Myocyte (in vitro differentiated cells): ENCODE measurements around the gene BRD7. TPM values are rescaled to one million over a fixed set of nuclear protein-coding genes. Genes with fewer than 3 reads are reported as not detected.

ENCODE experiments used
- DNase-seq: peaks from one replicate; pipeline ENCODE4 v3.0.0-alpha.2; 2012; ENCODE audit warnings: low read depth
- microRNA-seq: library from miRNA; unstranded; fragments of <30 nt; microRNA quantifications from one replicate; pipeline ENCODE4, GENCODE V29; 2016
- total RNA-seq: library from RNA; depleted of rRNA; stranded (reverse); fragments of >200 nt; gene quantifications from 2 replicates; pipeline ENCODE4 v1.2.3, GENCODE V29; 2014

BRD7 gene
- total RNA-seq, 1 donor from 2014 or later: 56.3 TPM

- DNase-seq: no peak
Measured at GRCh38 chr16:50274326-50275097, 94.3 kb downstream of the BRD7 start.

DNA sequence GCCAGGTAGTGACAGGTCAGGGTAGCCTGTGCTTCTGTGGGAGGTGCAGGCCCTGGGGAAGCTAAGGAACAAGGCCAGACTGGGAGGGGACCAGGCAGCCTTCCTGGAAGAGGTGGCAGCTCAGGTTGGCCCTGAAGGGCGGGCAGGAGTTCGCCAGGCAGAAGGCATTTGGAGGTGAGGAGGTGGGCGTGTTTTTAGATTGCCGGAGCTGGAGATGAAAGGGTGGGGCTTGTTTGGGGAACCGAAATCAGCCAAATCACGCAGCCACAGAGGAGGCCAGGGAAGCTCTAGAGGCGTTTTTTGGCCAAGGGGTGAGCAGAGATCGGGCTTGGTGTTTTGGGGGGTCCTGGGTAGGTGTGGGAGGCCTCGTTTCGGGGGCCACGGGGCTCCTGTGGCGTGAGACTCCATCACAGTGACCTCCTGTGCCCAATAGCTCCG lies 94.9 kb downstream of the BRD7 start:
- no peak for DNase-seq

DNA sequence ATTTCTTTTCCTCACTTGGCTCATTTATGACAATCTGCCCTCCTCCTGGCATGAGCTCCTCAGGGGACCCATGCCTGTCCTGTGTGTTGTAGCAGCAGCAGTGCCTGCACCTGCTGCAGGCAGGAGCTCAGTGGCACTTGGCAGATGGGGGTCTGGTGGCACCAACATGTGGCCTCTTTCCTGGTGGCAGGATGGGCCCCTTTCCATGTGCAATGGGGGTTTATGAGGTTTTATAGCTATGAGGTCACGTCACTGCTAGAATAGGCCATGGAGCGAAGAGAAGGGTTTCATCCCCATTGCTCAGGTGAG lies 95.5 kb downstream of the BRD7 start:
- no peak for DNase-seq

DNA sequence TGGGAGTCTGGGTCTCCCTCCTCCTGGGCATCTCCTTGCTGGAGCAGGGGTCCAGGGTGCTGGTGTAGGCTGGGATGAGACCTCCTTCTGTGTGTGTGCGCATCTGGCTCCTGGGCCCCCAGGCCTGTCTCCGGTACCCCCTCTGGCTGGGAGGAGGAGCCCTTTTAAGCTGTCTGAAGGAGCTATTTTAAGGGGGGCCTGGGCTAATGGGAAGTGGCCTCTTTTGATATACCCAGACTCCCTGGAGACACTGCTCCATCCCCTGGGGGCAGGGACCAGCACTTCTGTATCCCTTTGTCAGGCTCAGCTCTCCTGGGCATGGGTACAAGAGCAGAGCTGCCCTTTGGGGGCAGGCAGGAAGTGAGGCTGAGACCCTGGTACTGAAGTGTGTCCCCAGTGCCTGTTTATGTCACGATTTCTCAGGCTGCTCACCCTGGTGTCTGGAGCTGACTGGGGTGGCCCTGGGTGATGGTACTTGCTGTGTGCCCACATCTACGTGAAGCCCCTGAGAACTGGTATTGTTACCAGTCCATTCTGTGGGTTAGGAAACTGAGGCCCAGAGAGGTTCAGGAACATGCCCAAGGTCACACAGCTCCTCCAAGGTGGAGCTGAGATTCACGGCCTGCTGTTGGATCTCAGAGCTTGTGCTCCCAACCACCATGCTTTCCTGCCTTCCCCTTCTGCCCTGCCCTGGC lies 96.0 kb downstream of the BRD7 start:
- no peak for DNase-seq

- no peak for DNase-seq
Measured at GRCh38 chr16:50272111-50272571, 96.6 kb downstream of the BRD7 start.

DNA sequence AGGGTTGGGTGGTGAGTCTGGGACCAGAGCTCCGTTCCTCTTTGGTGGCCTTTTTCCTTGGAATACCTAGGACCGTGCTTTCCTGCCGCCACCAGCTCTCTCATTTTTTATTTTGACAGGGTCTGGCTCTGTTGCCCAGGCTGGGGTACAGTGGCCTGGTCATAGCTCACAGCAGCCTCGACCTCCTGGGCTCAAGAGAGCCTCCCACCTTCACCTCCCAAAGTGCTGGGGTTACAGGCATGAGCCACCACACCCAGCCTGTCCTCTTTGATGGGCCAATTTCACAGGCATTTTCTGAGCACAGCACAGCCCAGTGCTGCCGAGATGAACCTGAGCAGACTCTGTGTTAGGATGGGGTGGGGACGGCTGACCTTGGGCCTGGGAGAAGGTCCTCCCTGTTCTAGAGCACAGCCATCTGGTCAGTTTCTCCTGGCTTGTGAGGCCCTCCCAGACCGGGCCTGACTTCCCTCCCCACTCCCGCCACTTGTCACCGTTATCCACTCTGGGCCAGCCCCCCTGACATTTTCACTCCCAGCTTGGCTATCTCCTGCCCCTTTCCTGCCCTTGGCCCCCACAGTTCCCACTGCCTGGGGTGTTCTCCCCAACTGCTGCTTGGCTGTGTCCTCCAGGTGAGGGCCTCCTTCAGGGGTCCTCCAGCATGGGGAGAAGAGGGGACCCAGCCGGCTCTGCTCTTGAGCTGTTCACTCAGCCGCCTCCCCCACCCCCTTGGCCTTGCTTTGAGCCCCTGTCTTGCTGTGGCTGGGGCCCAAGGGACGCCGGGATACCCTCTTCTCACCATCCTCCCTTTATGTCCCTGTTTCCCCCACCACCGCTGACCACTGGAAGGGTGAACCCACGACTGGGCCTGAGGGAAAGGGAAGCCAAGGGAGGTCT lies 97.4 kb downstream of the BRD7 start:
- DNase-seq: no peak

- DNase-seq: no peak
Measured at GRCh38 chr16:50270510-50271147, 98.2 kb downstream of the BRD7 start.

DNA sequence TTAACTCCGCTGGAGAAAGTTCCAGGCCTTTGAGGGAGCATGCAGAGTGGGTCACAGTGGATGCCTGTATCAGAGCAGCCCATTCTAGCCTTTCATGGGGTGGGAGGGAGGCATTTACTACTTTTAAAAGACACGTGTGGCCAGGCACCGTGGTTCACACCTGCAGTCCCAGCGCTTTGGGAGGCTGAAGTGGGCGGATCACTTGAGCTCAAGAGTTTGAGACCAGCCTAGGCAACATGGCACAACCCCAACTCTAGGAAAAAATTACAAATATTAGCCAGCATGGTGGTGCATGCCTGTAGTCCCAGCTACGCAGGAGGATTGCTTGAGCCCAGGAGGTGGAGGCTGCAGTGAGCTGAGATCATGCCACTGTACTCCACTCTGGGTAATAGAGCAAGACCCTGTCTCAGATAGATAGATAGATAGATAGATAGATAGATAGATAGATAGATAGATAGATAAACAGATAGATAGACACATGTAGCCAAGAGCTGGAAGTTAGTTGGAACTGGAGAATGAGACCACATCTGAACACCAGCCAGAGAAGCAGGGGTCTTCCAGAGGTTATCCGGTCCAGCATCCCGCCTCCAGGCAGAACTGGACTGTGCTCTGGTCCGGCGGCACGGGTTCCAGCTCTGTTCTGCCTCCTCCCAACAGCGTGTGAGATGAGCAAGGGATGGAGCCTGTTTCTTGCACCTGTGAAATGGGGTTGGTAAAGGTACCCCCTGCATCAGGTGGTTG lies 98.8 kb downstream of the BRD7 start:
- no peak for DNase-seq

- DNase-seq: no peak
Measured at GRCh38 chr16:50269061-50269705, 99.6 kb downstream of the BRD7 start.

GRCh38 chr16:50268352-50268751 lies 100.4 kb downstream of the BRD7 start:
- no peak for DNase-seq

DNA sequence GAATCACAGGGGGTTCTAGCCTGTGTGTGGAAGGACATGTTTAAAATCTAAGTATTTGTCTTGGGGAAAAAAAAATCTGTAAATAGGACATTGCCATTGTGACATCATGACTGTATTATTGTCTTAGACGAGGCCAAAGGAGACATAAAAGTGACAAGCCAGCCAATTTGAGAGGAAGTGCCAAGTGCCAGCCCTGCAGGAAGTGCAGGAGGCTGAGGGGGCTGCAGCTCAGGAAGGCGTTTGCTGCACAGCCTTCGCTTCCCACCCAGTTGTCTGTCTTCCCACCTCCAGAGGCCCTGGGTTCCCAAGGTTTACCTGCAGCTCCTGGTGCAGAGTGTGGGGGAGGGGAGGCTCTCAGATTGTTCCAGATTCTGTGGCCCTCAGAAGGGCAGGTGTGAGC lies 101.1 kb downstream of the BRD7 start:
- DNase-seq: no peak

DNA sequence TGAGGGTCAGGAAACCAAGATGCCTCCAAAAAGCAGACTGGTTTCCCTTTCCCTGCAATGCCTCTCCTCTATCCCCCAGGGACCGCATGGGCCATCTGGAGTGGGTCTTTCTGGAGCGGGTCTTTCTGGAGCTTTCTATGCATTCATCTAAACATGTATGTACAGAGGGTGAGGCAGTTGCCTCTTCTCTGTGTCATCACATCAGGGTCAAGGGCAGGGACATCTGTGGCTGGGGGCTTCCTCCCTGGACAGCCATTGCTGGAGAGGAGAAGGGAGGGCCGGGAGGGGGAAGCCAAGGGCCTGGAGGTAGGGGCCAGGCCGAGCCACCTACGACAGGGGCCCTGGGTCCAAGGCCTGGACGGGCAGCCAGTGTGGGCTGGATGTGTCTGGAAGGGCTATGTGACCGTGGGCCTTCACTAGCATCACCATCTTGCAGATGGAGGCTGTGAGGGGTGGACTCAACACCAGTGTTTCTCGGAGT lies 101.6 kb downstream of the BRD7 start:
- no peak for DNase-seq

DNA sequence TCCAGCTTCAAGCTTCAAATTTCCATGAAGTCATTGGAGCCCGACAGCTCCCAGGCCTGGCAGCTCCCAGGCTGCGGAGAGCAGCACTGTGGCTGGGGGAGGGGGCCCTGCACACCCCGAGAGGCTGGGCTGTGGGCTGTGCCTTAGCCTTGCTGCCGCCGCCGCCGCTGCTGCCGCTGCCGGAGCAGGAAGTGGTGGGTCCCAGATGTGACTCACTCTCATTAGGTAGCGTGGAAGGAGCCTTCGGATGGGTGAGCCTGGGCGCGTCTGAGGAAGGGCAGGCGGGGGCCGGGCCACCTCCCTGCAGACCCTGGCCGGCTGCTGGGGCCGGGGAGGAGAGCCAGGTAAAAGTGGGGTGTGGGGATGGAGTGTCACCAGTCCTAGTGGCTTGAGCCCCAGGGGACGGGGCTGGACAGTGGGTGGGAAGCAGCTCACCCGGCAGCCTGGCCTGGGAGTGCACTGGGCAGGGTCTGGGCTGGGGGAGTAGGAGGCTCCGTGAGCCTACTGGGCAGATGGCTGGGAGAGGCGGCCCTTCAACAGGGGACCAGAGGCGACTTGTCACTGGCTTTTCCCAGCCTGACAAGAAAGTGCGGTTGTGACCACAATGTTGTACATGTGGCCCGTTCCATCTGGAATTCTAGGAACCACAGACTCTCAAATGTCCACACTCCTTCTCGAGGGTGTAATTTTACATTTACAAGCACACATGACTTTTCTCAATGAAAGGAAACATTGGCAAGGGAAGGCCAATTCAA lies 102.3 kb downstream of the BRD7 start, which contains the start of gene ADCY7:
ADCY7 (plus strand) TSS at position 215 of the 755 bp plus-strand sequence. CDS start 21,629 bp downstream, outside the sequence.
- peak; percentile 86 for DNase-seq

Small RNA genes within 50 kb of the gene (microRNA-seq; reads per million reads assigned to microRNA genes)
- not detected for gene MIR6771

Other genes with a start within 250 kb of the BRD7 start
- 15.8 and 17.3 TPM in 2 replicates for gene TENT4B, start 215.7 kb downstream of the BRD7 start, total RNA-seq
- 12.7 and 24.4 TPM in 2 replicates for gene ADCY7, start 102.4 kb downstream of the BRD7 start, total RNA-seq
- 0.16 and 0.75 TPM in 2 replicates for gene NKD1, start 179.4 kb upstream of the BRD7 start, total RNA-seq